H1 (cell line): ENCODE data around the gene ACTR8.

Experiments
- ATF2 ChIP-seq: IDR thresholded peaks from 2 replicates; pipeline ENCODE4 v1.6.1; 2012; ENCODE audit warnings: low read length, inconsistent platforms
- ZNF274 ChIP-seq: IDR thresholded peaks from 2 replicates; pipeline ENCODE4 v1.7.0; 2012; ENCODE audit warnings: low read length, borderline replicate concordance; ENCODE audit errors: extremely low read depth

GRCh38 chr3:53819163-53819868 is 62.6 kb downstream of the ACTR8 start:
- TF ChIP-seq ZNF274, result no peak
- no peak for TF ChIP-seq ATF2
